Omental fat pad (tissue), 4 donors: Measurements from ENCODE around the gene PANK1. TPM values are rescaled to one million over a fixed set of nuclear protein-coding genes. Genes with fewer than 3 reads are reported as not detected.

Experiments used
- ATAC-seq: fragments of 150-250 bp; one replicate; pipeline ENCODE4 v1.9.1; 2016; ENCODE audit warnings: mild to moderate bottlenecking, moderate library complexity; ENCODE audit not compliant: low FRiP score
- DNase-seq: peaks from one replicate; pipeline ENCODE4 v3.0.0-alpha.2; 2019; ENCODE audit warnings: low spot score
- total RNA-seq, 4 donors: library from RNA; depleted of rRNA; stranded (reverse); fragments of >200 nt; gene quantifications; one replicate each; pipeline ENCODE4 v1.1.0, GENCODE V29; 2016
- TF ChIP-seq, protein P1 (sequence below), 3 donors: fragments of 450-650 bp; IDR thresholded peaks; one replicate each; pipeline ENCODE4 v1.5.1; 2016 to 2017; ENCODE audit warnings: antibody characterized with exemption in 3 of 3, mild to moderate bottlenecking in 3 of 3, moderate library complexity in 2 of 3

The PANK1 gene
- total RNA-seq, 4 donors from 2014 or later, result 0.74 to 5.7 (median 3.5) TPM

DNA sequence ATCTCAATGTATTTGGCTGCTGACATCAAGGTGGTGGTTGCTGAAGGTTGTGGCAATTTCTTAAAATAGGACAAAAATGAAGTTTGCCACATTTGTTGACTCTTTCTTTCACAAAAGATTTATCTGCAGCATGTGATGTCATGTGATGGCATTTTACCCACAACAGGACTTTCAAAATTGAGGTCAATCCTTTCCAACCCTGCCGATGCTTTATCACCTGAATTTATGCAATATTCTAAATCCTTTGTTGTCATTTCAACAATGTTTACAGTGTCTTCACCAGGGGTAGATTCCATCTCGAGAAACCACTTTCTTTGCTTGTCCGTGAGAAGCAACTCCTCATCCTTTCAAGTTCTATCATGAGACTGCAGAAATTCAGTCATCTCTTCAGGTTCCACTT, 69.0 kb downstream of the PANK1 start:
- no peak for DNase-seq
- no peak for ATAC-seq

DNA sequence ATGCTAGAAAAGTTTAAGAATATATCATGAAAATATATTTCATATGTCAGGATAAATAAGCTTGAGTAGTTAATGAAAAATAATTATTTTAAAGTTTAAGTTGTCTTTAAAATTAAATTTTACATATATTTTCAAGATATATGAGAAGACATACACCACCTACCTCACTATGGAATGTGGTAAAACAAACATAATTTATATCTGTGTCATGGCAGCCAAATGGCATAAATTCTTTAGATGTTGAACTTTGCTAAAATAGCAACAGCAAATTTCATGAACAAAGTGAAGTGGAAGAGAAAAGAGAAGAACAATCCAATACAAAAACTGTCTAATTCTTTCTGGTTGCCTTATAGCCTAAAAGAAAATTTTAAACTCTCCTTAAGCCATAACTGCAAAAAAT, 70.0 kb downstream of the PANK1 start:
- TF ChIP-seq, protein P1, sequence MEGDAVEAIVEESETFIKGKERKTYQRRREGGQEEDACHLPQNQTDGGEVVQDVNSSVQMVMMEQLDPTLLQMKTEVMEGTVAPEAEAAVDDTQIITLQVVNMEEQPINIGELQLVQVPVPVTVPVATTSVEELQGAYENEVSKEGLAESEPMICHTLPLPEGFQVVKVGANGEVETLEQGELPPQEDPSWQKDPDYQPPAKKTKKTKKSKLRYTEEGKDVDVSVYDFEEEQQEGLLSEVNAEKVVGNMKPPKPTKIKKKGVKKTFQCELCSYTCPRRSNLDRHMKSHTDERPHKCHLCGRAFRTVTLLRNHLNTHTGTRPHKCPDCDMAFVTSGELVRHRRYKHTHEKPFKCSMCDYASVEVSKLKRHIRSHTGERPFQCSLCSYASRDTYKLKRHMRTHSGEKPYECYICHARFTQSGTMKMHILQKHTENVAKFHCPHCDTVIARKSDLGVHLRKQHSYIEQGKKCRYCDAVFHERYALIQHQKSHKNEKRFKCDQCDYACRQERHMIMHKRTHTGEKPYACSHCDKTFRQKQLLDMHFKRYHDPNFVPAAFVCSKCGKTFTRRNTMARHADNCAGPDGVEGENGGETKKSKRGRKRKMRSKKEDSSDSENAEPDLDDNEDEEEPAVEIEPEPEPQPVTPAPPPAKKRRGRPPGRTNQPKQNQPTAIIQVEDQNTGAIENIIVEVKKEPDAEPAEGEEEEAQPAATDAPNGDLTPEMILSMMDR (IDR thresholded peaks at IDR 0.05), result no peak
- DNase-seq (no peak), ATAC-seq (no peak)

More for the DNA sequence above, 69.0 kb downstream of the PANK1 start:
- TF ChIP-seq, protein P1 (IDR thresholded peaks at IDR 0.05), result no peak

DNA sequence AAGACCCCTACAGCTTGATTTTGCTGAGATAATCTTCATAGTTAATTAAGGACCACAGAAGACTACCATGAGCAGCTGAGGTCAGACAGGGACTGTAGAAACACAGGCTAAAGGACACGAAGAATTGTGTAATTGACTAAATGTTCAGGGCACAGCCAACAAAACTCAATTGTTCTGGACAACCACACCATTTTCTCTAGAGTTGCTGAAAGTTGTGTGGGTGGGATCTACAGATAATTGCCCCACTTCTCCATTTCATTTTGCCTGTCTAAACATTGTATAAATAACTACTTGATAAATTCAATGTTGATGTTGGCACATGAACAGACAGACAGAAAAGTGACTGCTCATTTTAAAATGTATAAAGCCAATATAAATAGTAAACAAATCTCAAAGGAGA, 70.7 kb downstream of the PANK1 start:
- ATAC-seq (no peak), DNase-seq (no peak)
- TF ChIP-seq, protein P1 (IDR thresholded peaks at IDR 0.05), result no peak

DNA sequence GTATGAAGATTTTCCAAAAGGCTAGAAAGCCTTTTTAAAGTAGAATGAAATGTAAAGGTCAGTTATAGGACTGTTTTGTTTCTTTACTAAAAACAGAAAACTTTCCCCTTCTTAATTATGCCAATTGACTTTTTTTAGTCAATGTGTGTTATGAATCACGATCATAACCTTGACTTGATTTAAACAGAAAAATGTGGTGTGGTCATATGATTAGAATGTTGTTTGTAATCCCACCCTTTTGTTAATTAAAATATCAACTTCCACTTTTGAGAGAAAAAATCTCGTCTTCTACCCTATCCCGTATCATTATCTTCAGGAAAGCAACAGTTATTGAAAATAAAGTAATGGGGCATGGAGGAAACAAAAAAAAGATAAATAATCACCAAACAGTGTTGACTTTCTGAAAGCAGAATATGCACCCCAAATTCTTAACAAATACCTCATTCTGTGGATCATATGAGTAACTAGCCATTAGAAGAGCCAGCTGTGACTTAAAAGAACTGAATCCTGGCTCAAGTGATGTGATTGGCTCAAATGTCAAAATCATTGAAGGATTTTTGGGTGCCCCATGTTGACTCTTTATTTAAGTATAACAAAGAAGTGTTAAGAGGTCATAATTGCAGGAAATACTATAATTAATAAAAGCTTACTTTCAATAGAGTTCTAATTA, 77.3 kb downstream of the PANK1 start:
- DNase-seq (no peak), ATAC-seq (no peak)
- TF ChIP-seq, protein P1 (IDR thresholded peaks at IDR 0.05), result no peak

DNA sequence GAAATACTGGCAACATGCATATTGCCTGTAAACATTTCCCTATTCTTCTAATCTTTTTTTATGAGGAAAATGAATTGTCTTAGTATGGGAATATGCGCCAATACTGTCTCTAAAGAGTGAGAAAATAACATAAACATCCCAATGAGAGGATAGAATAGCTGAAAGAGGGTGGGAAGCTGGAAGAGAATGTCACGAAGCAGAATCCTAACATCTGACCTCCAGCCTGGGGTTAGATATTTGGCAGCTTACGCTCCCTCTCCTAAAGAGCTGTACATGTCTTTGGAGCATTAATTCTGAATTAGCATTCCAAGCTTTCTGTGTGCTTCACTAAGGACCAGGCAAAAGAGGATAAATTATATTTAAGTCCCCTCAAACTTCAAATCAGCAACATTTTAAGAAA, 78.0 kb downstream of the PANK1 start:
- TF ChIP-seq, protein P1 (IDR thresholded peaks at IDR 0.05), result no peak
- no peak for ATAC-seq
- no peak for DNase-seq

DNA sequence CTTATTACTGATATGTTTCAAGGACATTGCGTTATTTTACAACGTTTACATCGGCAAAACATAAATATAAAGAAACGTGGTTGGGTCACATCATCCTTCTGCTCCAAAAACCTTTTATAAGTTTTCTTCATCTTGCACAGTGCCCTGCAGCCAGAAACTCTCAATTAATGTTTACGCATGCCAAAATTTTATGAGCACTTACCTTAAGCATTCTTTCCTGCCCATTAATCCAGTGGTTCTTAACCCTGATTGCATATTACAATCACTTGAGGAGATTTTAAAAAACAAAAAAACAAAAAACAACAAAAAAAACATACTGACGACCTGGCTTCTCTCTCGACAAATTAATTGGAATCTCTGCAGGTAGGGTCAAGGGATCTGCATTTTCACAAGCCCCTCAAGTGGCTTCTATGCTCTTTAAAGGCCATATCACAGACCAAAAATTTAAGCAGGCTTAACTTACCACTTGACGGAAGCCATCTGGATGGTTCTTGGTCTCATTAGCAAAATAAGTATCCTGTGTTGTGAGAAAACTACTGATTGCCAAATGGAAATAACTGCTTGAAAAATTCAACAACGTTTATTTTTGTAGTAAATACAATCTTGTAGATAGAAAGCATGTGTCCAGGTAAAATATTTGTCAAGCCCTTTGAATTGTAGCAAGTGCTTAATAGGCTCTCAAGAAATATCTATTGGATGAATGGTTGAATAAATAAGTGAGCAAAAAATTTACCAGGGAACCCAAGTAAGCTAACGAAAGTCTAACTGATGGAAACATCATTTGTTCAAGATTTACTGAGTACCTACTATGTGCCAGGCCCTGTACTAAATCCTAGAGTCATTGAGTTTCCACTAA, 78.7 kb downstream of the PANK1 start:
- no peak for DNase-seq
- TF ChIP-seq, protein P1 (IDR thresholded peaks at IDR 0.05), result no peak
- ATAC-seq, result no peak
